SK-N-MC (cell line): Measurements from ENCODE around the gene TSPEAR.
"Not testable (repeated sequence)": the region's sequence is repeated elsewhere in the genome, so short reads cannot be mapped to it uniquely, and the experiment has no call there.

ENCODE experiments used
- DNase-seq: peaks from one replicate; pipeline ENCODE4 v3.0.0-alpha.2; 2011; ENCODE audit warnings: low read depth, low spot score
- H3K27ac ChIP-seq: fragments of 200-600 bp; sonication (generic); 2 replicates; pipeline ENCODE4 v1.5.1; 2016; ENCODE audit warnings: mixed run types
- H3K36me3 ChIP-seq: fragments of 200-600 bp; sonication (generic); 2 replicates; pipeline ENCODE4 v1.6.1; 2017; ENCODE audit warnings: antibody characterized with exemption, low read length, mixed read lengths; ENCODE audit not compliant: insufficient read depth
- H3K4me3 ChIP-seq: fragments of 200-600 bp; sonication (generic); 2 replicates; pipeline ENCODE4 v1.5.1; 2016
- H3K9ac ChIP-seq: fragments of 200-600 bp; sonication (generic); 2 replicates; pipeline ENCODE4 v1.8.0; 2017; ENCODE audit warnings: mixed run types, mixed read lengths; ENCODE audit not compliant: insufficient read length
- H3K9me3 ChIP-seq: fragments of 200-600 bp; sonication (generic); 2 replicates; pipeline ENCODE4 v1.6.1; 2017; ENCODE audit warnings: low read depth, mild to moderate bottlenecking, antibody characterized with exemption, low read length, moderate library complexity, mixed read lengths
- EZH2 ChIP-seq: fragments of 200-600 bp; sonication (generic); IDR thresholded peaks from one replicate; pipeline ENCODE4 v1.6.1; 2017; ENCODE audit warnings: antibody characterized with exemption
- FOXP2 ChIP-seq: optimal IDR thresholded peaks from 2 replicates; pipeline ENCODE3; 2011; ENCODE audit warnings: mild to moderate bottlenecking, moderate library complexity; ENCODE audit not compliant: insufficient read depth; ENCODE audit errors: extremely low read length, control extremely low read depth
- POLR2AphosphoS5 ChIP-seq: IDR thresholded peaks from 2 replicates; pipeline ENCODE4 v1.6.1; 2012; ENCODE audit warnings: mild to moderate bottlenecking, low read depth, low read length, borderline replicate concordance

Gene TSPEAR

GRCh38 chr21:44696572-44696971 is 14.8 kb downstream of the TSPEAR start:
- no peak for TF ChIP-seq EZH2
- TF ChIP-seq FOXP2, result no peak
- TF ChIP-seq POLR2AphosphoS5, result no peak
- H3K9ac ChIP-seq, result no peak overlapping the region
- no peak overlapping the region for H3K27ac ChIP-seq
- DNase-seq, result no peak
- peaks cover 26% of the 10 kb centered on the region for H3K36me3 ChIP-seq
- H3K4me3 ChIP-seq, result no peak overlapping the region
- H3K9me3 ChIP-seq, result peaks cover 10% of the 10 kb centered on the region; the same call in 1 of the 2 replicates

GRCh38 chr21:44695641-44696040 is 15.7 kb downstream of the TSPEAR start:
- Histone ChIP-seq H3K9me3 (peaks cover 10% of the 10 kb centered on the region; the same call in 1 of the 2 replicates), H3K4me3 (no peak overlapping the region), H3K9ac (no peak overlapping the region), H3K36me3 (peaks cover 26% of the 10 kb centered on the region), H3K27ac (no peak overlapping the region)
- no peak for TF ChIP-seq POLR2AphosphoS5
- TF ChIP-seq FOXP2, result no peak
- no peak for TF ChIP-seq EZH2
- no peak for DNase-seq

- Histone ChIP-seq H3K27ac (no peak overlapping the region), H3K4me3 (no peak overlapping the region), H3K36me3 (peaks cover 26% of the 10 kb centered on the region), H3K9ac (no peak overlapping the region), H3K9me3 (peaks cover 10% of the 10 kb centered on the region; the same call in 1 of the 2 replicates)
- no peak for DNase-seq
- no peak for TF ChIP-seq POLR2AphosphoS5
- no peak for TF ChIP-seq EZH2
- TF ChIP-seq FOXP2, result no peak
Measured at GRCh38 chr21:44695184-44695583, 16.2 kb downstream of the TSPEAR start.

GRCh38 chr21:44694776-44695175 is 16.6 kb downstream of the TSPEAR start:
- Histone ChIP-seq H3K27ac (no peak overlapping the region), H3K36me3 (peaks cover 26% of the 10 kb centered on the region), H3K9ac (no peak overlapping the region), H3K4me3 (no peak overlapping the region), H3K9me3 (peaks cover 10% of the 10 kb centered on the region; the same call in 1 of the 2 replicates)
- no peak for DNase-seq
- TF ChIP-seq FOXP2 (no peak), POLR2AphosphoS5 (no peak), EZH2 (no peak)

GRCh38 chr21:44692798-44693512 is 18.4 kb downstream of the TSPEAR start:
- TF ChIP-seq FOXP2, result no peak
- TF ChIP-seq EZH2, result no peak
- no peak for TF ChIP-seq POLR2AphosphoS5
- no peak overlapping the region for H3K4me3 ChIP-seq
- H3K27ac ChIP-seq, result no peak overlapping the region
- H3K9me3 ChIP-seq, result peaks cover 10% of the 10 kb centered on the region; the same call in 1 of the 2 replicates
- H3K9ac ChIP-seq, result no peak overlapping the region
- no peak for DNase-seq
- peaks cover 26% of the 10 kb centered on the region for H3K36me3 ChIP-seq

GRCh38 chr21:44691686-44692085 is 19.7 kb downstream of the TSPEAR start:
- H3K9ac ChIP-seq, result no peak overlapping the region
- TF ChIP-seq FOXP2 (no peak), POLR2AphosphoS5 (no peak), EZH2 (no peak)
- no peak for DNase-seq
- peaks cover 32% of the 10 kb centered on the region for H3K36me3 ChIP-seq
- H3K4me3 ChIP-seq, result no peak overlapping the region
- H3K9me3 ChIP-seq, result peaks cover 10% of the 10 kb centered on the region; the same call in 1 of the 2 replicates
- H3K27ac ChIP-seq, result peak overlapping the region; percentile 38

GRCh38 chr21:44689740-44690139 is 21.6 kb downstream of the TSPEAR start:
- H3K36me3 ChIP-seq, result peaks cover 33% of the 10 kb centered on the region
- not testable (repeated sequence) for H3K4me3 ChIP-seq

GRCh38 chr21:44687671-44688070 is 23.7 kb downstream of the TSPEAR start:
- no peak for TF ChIP-seq FOXP2
- no peak for TF ChIP-seq POLR2AphosphoS5
- no peak for TF ChIP-seq EZH2
- H3K9ac ChIP-seq, result no peak overlapping the region
- H3K4me3 ChIP-seq, result no peak overlapping the region
- peaks cover 16% of the 10 kb centered on the region for H3K36me3 ChIP-seq
- H3K9me3 ChIP-seq, result peaks cover under 1% of the 10 kb centered on the region; the same call in 1 of the 2 replicates
- no peak overlapping the region for H3K27ac ChIP-seq
- no peak for DNase-seq

More at GRCh38 chr21:44689740-44690139, 21.6 kb downstream of the TSPEAR start:
- not testable (repeated sequence) for DNase-seq, H3K9me3 ChIP-seq, H3K27ac ChIP-seq, H3K9ac ChIP-seq
